Hepatocyte (in vitro differentiated cells): ENCODE data around the gene FGF19. TPM values are rescaled to one million over a fixed set of nuclear protein-coding genes. Genes with fewer than 3 reads are reported as not detected.

ENCODE experiments used
- DNase-seq: peaks from one replicate; pipeline ENCODE4 v3.0.0-alpha.2; 2016; ENCODE audit warnings: low spot score
- H2AFZ ChIP-seq: fragments of 200-600 bp; sonication (generic); 2 replicates; pipeline ENCODE4 v1.6.0; 2016; ENCODE audit warnings: antibody characterized with exemption, mild to moderate bottlenecking
- H3K27ac ChIP-seq: fragments of 200-600 bp; sonication (generic); 2 replicates; pipeline ENCODE4 v1.5.1; 2016; ENCODE audit warnings: mild to moderate bottlenecking
- H3K27me3 ChIP-seq: fragments of 200-600 bp; sonication (generic); 2 replicates; pipeline ENCODE4 v1.6.1; 2016
- H3K36me3 ChIP-seq: fragments of 200-600 bp; sonication (generic); replicated peaks from 2 replicates; pipeline ENCODE4 v1.5.1; 2016; ENCODE audit warnings: low read depth; ENCODE audit not compliant: insufficient read depth
- H3K4me1 ChIP-seq: fragments of 200-600 bp; sonication (generic); 2 replicates; pipeline ENCODE4 v1.5.1; 2016; ENCODE audit warnings: mild to moderate bottlenecking, moderate library complexity; ENCODE audit not compliant: insufficient read depth
- H3K4me2 ChIP-seq: fragments of 200-600 bp; sonication (generic); 2 replicates; pipeline ENCODE4 v1.6.0; 2016
- H3K4me3 ChIP-seq: fragments of 200-600 bp; sonication (generic); 2 replicates; pipeline ENCODE4 v1.5.1; 2016; ENCODE audit warnings: mild to moderate bottlenecking
- H3K79me2 ChIP-seq: fragments of 200-600 bp; sonication (generic); 2 replicates; pipeline ENCODE4 v1.6.0; 2017; ENCODE audit warnings: mild to moderate bottlenecking
- H3K9me2 ChIP-seq: fragments of 200-600 bp; sonication (generic); replicated peaks from 2 replicates; pipeline ENCODE4 v1.6.0; 2017; ENCODE audit warnings: mild to moderate bottlenecking; ENCODE audit not compliant: insufficient read depth
- H3K9me3 ChIP-seq: fragments of 200-600 bp; sonication (generic); 2 replicates; pipeline ENCODE4 v1.5.1; 2016; ENCODE audit warnings: low read depth, mild to moderate bottlenecking
- H4K20me1 ChIP-seq: fragments of 200-600 bp; sonication (generic); 2 replicates; pipeline ENCODE4 v1.6.0; 2016; ENCODE audit warnings: mild to moderate bottlenecking; ENCODE audit not compliant: insufficient read depth, poor library complexity, severe bottlenecking
- CTCF ChIP-seq: fragments of 200-600 bp; sonication (generic); IDR thresholded peaks from 2 replicates; pipeline ENCODE4 v1.5.1; 2016; ENCODE audit warnings: antibody characterized with exemption, mild to moderate bottlenecking; ENCODE audit not compliant: poor library complexity
- EZH2 ChIP-seq: fragments of 200-600 bp; sonication (generic); IDR thresholded peaks from 2 replicates; pipeline ENCODE4 v1.6.1; 2016; ENCODE audit warnings: antibody characterized with exemption, mild to moderate bottlenecking, borderline replicate concordance
- EZH2phosphoT487 ChIP-seq: fragments of 200-600 bp; sonication (generic); IDR thresholded peaks from one replicate; pipeline ENCODE4 v1.6.1; 2018; ENCODE audit warnings: antibody characterized with exemption, mild to moderate bottlenecking, low read depth, moderate library complexity; ENCODE audit not compliant: unreplicated experiment, severe bottlenecking
- WGBS: methylation state at CpG from one replicate; pipeline ENCODE4 v1.1.6; 2016; ENCODE audit warnings: low lambda C conversion rate; ENCODE audit errors: missing lambda C conversion rate; 5-methylcytosine and 5-hydroxymethylcytosine counted together
- polyA plus RNA-seq: library from polyadenylated mRNA; unstranded; fragments of >200 nt; fragmentation: Nextera tagmentation; extraction: Ambion mirVana; gene quantifications from 2 replicates; pipeline ENCODE4 v1.2.1, GENCODE V29; 2016
- total RNA-seq: library from RNA; depleted of rRNA; stranded (reverse); fragments of >200 nt; gene quantifications from 2 replicates; pipeline ENCODE4 v1.2.3, GENCODE V29; 2014

FGF19 gene
- total and polyA plus RNA-seq, 2 experiments from 2014 or later = 1.0 TPM; not detected in 1

DNA sequence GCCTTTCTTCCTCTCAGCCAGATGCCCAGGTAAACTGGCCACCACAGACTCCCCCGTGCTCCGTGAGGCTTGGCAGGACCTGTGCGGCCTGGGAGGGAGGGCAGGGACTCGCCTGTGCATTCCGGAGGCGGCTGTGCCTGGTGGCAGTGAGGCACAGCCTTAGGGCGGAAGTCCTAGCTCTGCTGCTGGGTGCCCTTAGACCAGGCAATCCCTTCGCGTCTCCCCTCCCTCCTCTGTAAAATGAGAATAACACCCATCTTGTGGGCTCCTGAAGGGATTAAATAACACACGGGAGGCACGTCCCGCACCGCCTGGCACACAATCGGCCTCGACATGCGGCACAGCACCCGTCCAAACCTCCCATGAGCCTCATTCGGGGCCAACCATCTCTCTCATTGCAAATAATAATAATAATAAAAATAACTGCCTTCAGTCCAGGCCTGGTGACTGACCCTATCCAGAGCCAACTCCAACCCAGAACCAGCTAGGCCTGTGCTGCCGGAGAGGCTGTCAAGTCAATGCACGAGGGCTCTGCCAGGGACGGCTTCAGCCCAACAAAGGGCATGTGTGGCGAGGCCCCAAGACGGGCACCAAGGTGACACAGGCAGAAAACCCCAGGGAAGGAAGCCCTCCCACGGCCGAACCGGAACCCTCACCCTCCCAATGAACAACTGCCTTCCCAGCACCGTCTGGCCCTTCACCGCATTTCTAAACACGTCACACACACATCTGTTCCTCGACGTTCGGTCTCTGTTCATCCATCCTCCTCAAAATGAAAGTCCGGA, 36.9 kb downstream of the FGF19 start:
- Histone ChIP-seq H3K4me3 (no peak overlapping the region), H3K27me3 (no peaks in the 10 kb centered on the region), H3K9me3 (no peaks in the 10 kb centered on the region), H3K79me2 (peaks cover 3% of the 10 kb centered on the region), H3K36me3 (no peaks in the 10 kb centered on the region), H2AFZ (no peak overlapping the region), H4K20me1 (no peaks in the 10 kb centered on the region), H3K4me2 (no peak overlapping the region), H3K4me1 (peaks cover 5% of the 10 kb centered on the region), H3K9me2 (no peaks in the 10 kb centered on the region), H3K27ac (no peak overlapping the region)
- DNase-seq = no peak
- TF ChIP-seq CTCF = no peak
- no peak for TF ChIP-seq EZH2
- TF ChIP-seq EZH2phosphoT487 = no peak
- 95% methylated on average over 31 of the region's 33 CpGs for WGBS

- no peaks in the 10 kb centered on the region for H3K36me3 ChIP-seq
- H3K4me3 ChIP-seq = no peak overlapping the region
- H2AFZ ChIP-seq = no peak overlapping the region
- TF ChIP-seq EZH2phosphoT487 (no peak), EZH2 (no peak), CTCF (no peak)
- no peak overlapping the region for H3K4me2 ChIP-seq
- no peaks in the 10 kb centered on the region for H3K9me2 ChIP-seq
- H4K20me1 ChIP-seq = no peaks in the 10 kb centered on the region
- no peak overlapping the region for H3K27ac ChIP-seq
- H3K27me3 ChIP-seq = no peaks in the 10 kb centered on the region
- peaks cover 5% of the 10 kb centered on the region for H3K4me1 ChIP-seq
- no peaks in the 10 kb centered on the region for H3K9me3 ChIP-seq
- H3K79me2 ChIP-seq = peaks cover 3% of the 10 kb centered on the region
- DNase-seq = no peak
- 93% methylated on average over 14 of the region's 14 CpGs for WGBS
Observed at GRCh38 chr11:69666261-69666660, 37.6 kb downstream of the FGF19 start.

- peaks cover 5% of the 10 kb centered on the region for H3K4me1 ChIP-seq
- H2AFZ ChIP-seq = no peak overlapping the region
- H3K9me3 ChIP-seq = no peaks in the 10 kb centered on the region
- H3K79me2 ChIP-seq = peaks cover 3% of the 10 kb centered on the region
- no peak for TF ChIP-seq CTCF
- no peak for TF ChIP-seq EZH2
- TF ChIP-seq EZH2phosphoT487 = no peak
- H4K20me1 ChIP-seq = no peaks in the 10 kb centered on the region
- H3K4me2 ChIP-seq = no peak overlapping the region
- WGBS = 97% methylated on average over 11 of the region's 11 CpGs
- H3K27me3 ChIP-seq = no peaks in the 10 kb centered on the region
- H3K27ac ChIP-seq = no peak overlapping the region
- no peak for DNase-seq
- no peaks in the 10 kb centered on the region for H3K9me2 ChIP-seq
- H3K36me3 ChIP-seq = no peaks in the 10 kb centered on the region
- H3K4me3 ChIP-seq = no peak overlapping the region
Observed at GRCh38 chr11:69665669-69666068, 38.2 kb downstream of the FGF19 start.
